GM23338 (cell line): ENCODE measurements around the gene TANGO2. TPM values are rescaled to one million over a fixed set of nuclear protein-coding genes. Genes with fewer than 3 reads are reported as not detected.

Source experiments
- ATAC-seq: fragments of 200-7000 bp; cut with Tn5 transposase; 3 replicates; pipeline ENCODE4 v1.9.1; 2020
- DNase-seq: peaks from one replicate; pipeline ENCODE4 v3.0.0-alpha.2; 2015; ENCODE audit warnings: low spot score
- H2AFZ ChIP-seq: fragments of 200-600 bp; sonication (generic); 2 replicates; pipeline ENCODE4 v1.8.0; 2016; ENCODE audit warnings: antibody characterized with exemption, mild to moderate bottlenecking, moderate library complexity
- H3F3A ChIP-seq: fragments of 200-600 bp; sonication (generic); replicated peaks from 2 replicates; pipeline ENCODE4 v1.8.0; 2017; ENCODE audit warnings: antibody characterized with exemption, mixed run types, low read depth
- H3K27ac ChIP-seq: fragments of 200-600 bp; sonication (generic); 2 replicates; pipeline ENCODE4 v1.6.1; 2016; ENCODE audit warnings: low read depth
- H3K27me3 ChIP-seq: fragments of 200-600 bp; sonication (generic); 2 replicates; pipeline ENCODE4 v1.8.0; 2016; ENCODE audit warnings: mild to moderate bottlenecking, mixed run types, moderate library complexity; ENCODE audit not compliant: insufficient read depth
- H3K36me3 ChIP-seq: fragments of 200-600 bp; sonication (generic); 2 replicates; pipeline ENCODE4 v1.8.0; 2016; ENCODE audit warnings: mild to moderate bottlenecking; ENCODE audit not compliant: insufficient read depth
- H3K4me1 ChIP-seq: fragments of 200-600 bp; sonication (generic); 2 replicates; pipeline ENCODE4 v1.8.0; 2016; ENCODE audit warnings: mild to moderate bottlenecking, moderate library complexity; ENCODE audit not compliant: insufficient read depth
- H3K4me2 ChIP-seq: fragments of 200-600 bp; sonication (generic); 2 replicates; pipeline ENCODE4 v1.7.1; 2017; ENCODE audit warnings: mixed run types
- H3K4me3 ChIP-seq: fragments of 200-600 bp; sonication (generic); 2 replicates; pipeline ENCODE4 v1.6.1; 2016; ENCODE audit warnings: mixed run types
- H3K79me2 ChIP-seq: fragments of 200-600 bp; sonication (generic); replicated peaks from 2 replicates; pipeline ENCODE4 v1.8.0; 2017; ENCODE audit warnings: mild to moderate bottlenecking; ENCODE audit not compliant: insufficient read depth
- H3K9me2 ChIP-seq: fragments of 200-600 bp; sonication (generic); 2 replicates; pipeline ENCODE4 v1.8.0; 2017; ENCODE audit not compliant: insufficient read depth
- H4K20me1 ChIP-seq: fragments of 200-600 bp; sonication (generic); replicated peaks from 2 replicates; pipeline ENCODE4 v1.8.0; 2017; ENCODE audit warnings: mild to moderate bottlenecking; ENCODE audit not compliant: insufficient read depth
- H3K27ac Mint-ChIP-seq: 2 replicates; pipeline ENCODE4 v1.8.0; 2020; ENCODE audit warnings: inconsistent platforms, mild to moderate bottlenecking, moderate library complexity, mixed read lengths
- H3K27me3 Mint-ChIP-seq: 3 replicates; pipeline ENCODE4 v1.8.0; 2022; ENCODE audit warnings: low read depth, mild to moderate bottlenecking, moderate library complexity, mixed read lengths, inconsistent platforms; ENCODE audit not compliant: insufficient read depth, poor library complexity
- H3K36me3 Mint-ChIP-seq: 3 replicates; pipeline ENCODE4 v1.8.0; 2021; ENCODE audit warnings: low read depth, mild to moderate bottlenecking, inconsistent platforms, moderate library complexity, mixed read lengths
- H3K4me1 Mint-ChIP-seq: 3 replicates; pipeline ENCODE4 v1.8.0; 2020; ENCODE audit warnings: mild to moderate bottlenecking, inconsistent platforms, mixed read lengths
- H3K4me3 Mint-ChIP-seq: 3 replicates; pipeline ENCODE4 v1.8.0; 2021; ENCODE audit warnings: moderate library complexity, mild to moderate bottlenecking, inconsistent platforms, mixed read lengths
- H3K9me3 Mint-ChIP-seq: 3 replicates; pipeline ENCODE4 v1.8.0; 2020; ENCODE audit warnings: moderate library complexity, mild to moderate bottlenecking, inconsistent platforms, mixed read lengths
- CREB1 ChIP-seq: fragments of 250-450 bp; sonication (Bioruptor Pico); IDR thresholded peaks from 2 replicates; pipeline ENCODE4 v1.5.0; 2020; ENCODE audit warnings: low read depth, mild to moderate bottlenecking, moderate library complexity
- EZH2 ChIP-seq: fragments of 200-600 bp; sonication (generic); IDR thresholded peaks from one replicate; pipeline ENCODE4 v1.8.0; 2017; ENCODE audit warnings: antibody characterized with exemption, mild to moderate bottlenecking, low read depth; ENCODE audit not compliant: unreplicated experiment
- EZH2phosphoT487 ChIP-seq: fragments of 200-600 bp; sonication (generic); IDR thresholded peaks from one replicate; pipeline ENCODE4 v1.8.1; 2018; ENCODE audit warnings: antibody characterized with exemption; ENCODE audit not compliant: unreplicated experiment
- JUNB ChIP-seq: IDR thresholded peaks from one replicate; pipeline ENCODE4 v1.6.1; 2016; ENCODE audit warnings: antibody characterized with exemption; ENCODE audit not compliant: unreplicated experiment
- NANOG ChIP-seq: IDR thresholded peaks from 2 replicates; pipeline ENCODE4 v1.6.1; 2016; ENCODE audit warnings: antibody characterized with exemption, borderline replicate concordance
- POLR2AphosphoS5 ChIP-seq: IDR thresholded peaks from 2 replicates; pipeline ENCODE4 v1.6.1; 2016; ENCODE audit warnings: antibody characterized with exemption, low read depth
- STAT1 ChIP-seq: IDR thresholded peaks from one replicate; pipeline ENCODE4 v1.6.1; 2016; ENCODE audit warnings: antibody characterized with exemption; ENCODE audit not compliant: unreplicated experiment
- ZNF114 ChIP-seq: fragments of 250-450 bp; sonication (Bioruptor Pico); IDR thresholded peaks from 2 replicates; pipeline ENCODE4 v1.5.0; 2020; ENCODE audit warnings: mild to moderate bottlenecking, moderate library complexity
- ZNF331 ChIP-seq: fragments of 250-450 bp; sonication (Bioruptor Pico); IDR thresholded peaks from 2 replicates; pipeline ENCODE4 v1.5.0; 2020; ENCODE audit warnings: low read depth, mild to moderate bottlenecking, moderate library complexity
- polyA plus RNA-seq: library from polyadenylated mRNA; unstranded; fragments of >200 nt; fragmentation: Nextera tagmentation; extraction: Ambion mirVana; gene quantifications from 2 replicates; pipeline ENCODE4 v1.2.1, GENCODE V29; 2016
- total RNA-seq: library from RNA; depleted of rRNA; stranded (reverse); fragments of >200 nt; shearing (Covaris generic); gene quantifications from 2 replicates; pipeline ENCODE4 v1.2.3, GENCODE V29; 2014
- TF ChIP-seq, protein P1 (sequence below): IDR thresholded peaks from 2 replicates; pipeline ENCODE4 v1.6.1; 2016; ENCODE audit warnings: antibody characterized with exemption
- TF ChIP-seq, protein P2 (sequence below), 2 experiments: fragments of 200-600 bp in 1 of 2; sonication (generic) in 1 of 2; conservative IDR thresholded peaks; 2 replicates each; pipeline versions ENCODE4 v1.5.1 to v1.6.1; 2016 to 2017; ENCODE audit warnings: antibody characterized with exemption in 2 of 2, low read depth in 2 of 2, mild to moderate bottlenecking in 2 of 2, moderate library complexity in 1 of 2
- TF ChIP-seq, protein P3 (sequence below): fragments of 250-450 bp; sonication (Bioruptor Pico); IDR thresholded peaks from 2 replicates; pipeline ENCODE4 v1.5.0; 2020; ENCODE audit warnings: mild to moderate bottlenecking, moderate library complexity

Gene TANGO2
- total and polyA plus RNA-seq, 2 experiments from 2014 or later, result 6.9 to 15.0 TPM

DNA sequence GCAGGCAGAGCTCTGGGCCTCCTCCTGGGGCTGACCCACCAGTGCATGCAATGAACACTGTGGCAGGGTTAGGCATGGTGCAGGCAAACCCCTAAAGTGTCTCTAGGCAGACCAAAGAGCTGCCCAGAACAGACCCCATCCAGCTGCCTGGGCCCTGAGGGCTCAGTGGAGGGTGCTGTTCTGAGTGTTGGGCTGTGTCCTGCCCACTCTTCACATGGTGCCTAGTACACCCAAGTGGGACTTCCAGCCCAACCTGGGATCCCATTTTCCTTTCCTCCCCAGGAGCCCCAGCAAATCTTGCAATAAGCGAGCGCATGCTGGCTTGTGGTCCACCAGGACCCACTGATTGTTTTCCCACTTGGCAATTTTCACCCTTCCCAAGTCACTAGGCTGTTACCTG is 30.7 kb upstream of the TANGO2 start (continued):
- TF ChIP-seq JUNB (no peak), STAT1 (no peak), ZNF114 (CRISPR knock-in tag) (no peak), EZH2phosphoT487 (no peak), CREB1 (no peak), NANOG (no peak), POLR2AphosphoS5 (no peak), EZH2 (no peak)
- TF ChIP-seq, protein P1, sequence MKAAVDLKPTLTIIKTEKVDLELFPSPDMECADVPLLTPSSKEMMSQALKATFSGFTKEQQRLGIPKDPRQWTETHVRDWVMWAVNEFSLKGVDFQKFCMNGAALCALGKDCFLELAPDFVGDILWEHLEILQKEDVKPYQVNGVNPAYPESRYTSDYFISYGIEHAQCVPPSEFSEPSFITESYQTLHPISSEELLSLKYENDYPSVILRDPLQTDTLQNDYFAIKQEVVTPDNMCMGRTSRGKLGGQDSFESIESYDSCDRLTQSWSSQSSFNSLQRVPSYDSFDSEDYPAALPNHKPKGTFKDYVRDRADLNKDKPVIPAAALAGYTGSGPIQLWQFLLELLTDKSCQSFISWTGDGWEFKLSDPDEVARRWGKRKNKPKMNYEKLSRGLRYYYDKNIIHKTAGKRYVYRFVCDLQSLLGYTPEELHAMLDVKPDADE, result no peak
- TF ChIP-seq, protein P2, sequence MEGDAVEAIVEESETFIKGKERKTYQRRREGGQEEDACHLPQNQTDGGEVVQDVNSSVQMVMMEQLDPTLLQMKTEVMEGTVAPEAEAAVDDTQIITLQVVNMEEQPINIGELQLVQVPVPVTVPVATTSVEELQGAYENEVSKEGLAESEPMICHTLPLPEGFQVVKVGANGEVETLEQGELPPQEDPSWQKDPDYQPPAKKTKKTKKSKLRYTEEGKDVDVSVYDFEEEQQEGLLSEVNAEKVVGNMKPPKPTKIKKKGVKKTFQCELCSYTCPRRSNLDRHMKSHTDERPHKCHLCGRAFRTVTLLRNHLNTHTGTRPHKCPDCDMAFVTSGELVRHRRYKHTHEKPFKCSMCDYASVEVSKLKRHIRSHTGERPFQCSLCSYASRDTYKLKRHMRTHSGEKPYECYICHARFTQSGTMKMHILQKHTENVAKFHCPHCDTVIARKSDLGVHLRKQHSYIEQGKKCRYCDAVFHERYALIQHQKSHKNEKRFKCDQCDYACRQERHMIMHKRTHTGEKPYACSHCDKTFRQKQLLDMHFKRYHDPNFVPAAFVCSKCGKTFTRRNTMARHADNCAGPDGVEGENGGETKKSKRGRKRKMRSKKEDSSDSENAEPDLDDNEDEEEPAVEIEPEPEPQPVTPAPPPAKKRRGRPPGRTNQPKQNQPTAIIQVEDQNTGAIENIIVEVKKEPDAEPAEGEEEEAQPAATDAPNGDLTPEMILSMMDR (conservative IDR thresholded peaks at IDR 0.05; ENCODE audit: low read depth in 2 of 2), result no peak

DNA sequence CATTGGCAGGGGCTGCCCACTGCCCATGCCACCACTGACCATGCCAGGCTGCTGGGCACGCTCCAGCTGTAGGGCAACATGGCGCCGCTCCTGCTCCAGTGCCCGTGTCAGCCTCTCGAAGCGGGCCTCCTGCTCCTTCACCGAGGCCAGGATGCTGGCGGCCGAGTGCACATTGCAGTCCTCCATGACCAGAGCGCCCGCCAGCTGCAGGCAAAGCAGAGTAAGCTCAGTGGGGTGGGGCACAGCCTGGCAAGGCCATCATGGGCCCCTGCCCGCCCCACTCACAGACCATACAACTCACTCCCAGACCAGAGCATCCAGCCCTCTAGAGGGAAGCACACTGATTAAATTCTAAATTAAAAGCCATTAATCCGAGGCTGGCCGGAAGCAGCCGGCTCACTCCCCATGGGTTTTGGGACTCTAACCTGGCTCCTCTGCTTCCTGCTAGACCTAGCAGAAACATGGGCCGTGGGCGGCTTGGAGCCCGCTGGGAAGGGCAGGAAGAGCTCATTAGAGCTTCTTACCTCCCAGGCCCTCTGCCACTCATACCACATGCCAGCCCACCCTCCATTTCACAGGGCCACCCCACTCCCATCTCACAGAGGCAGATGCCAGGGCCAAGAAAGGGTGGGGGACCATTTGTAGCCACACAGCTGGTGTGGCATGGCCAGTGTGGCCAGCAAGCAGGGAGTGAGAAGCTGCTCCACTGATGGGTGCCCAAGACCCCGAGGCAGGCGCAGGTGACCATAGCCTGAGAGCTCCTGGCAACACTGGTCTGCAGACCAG is 30.1 kb upstream of the TANGO2 start:
- no peak overlapping the region for H3K27ac Mint-ChIP-seq
- H3K4me3 ChIP-seq, result no peak overlapping the region
- no peaks in the 10 kb centered on the region for H3F3A ChIP-seq
- no peak overlapping the region for H2AFZ ChIP-seq
- H3K4me3 Mint-ChIP-seq, result no peak overlapping the region
- peaks cover 8% of the 10 kb centered on the region; the same call in 1 of the 2 replicates for H3K4me1 ChIP-seq
- no peaks in the 10 kb centered on the region for H3K36me3 Mint-ChIP-seq
- H3K9me3 Mint-ChIP-seq, result no peaks in the 10 kb centered on the region
- DNase-seq (no peak), ATAC-seq (no peak)
- no peaks in the 10 kb centered on the region; the same call in 2 of the 3 replicates for H3K4me1 Mint-ChIP-seq
- H3K27me3 ChIP-seq, result no peaks in the 10 kb centered on the region
- H3K79me2 ChIP-seq, result peaks cover 2% of the 10 kb centered on the region
- no peak overlapping the region for H3K4me2 ChIP-seq
- H3K9me2 ChIP-seq, result no peaks in the 10 kb centered on the region
- H3K27me3 Mint-ChIP-seq, result peaks cover 9% of the 10 kb centered on the region
- no peaks in the 10 kb centered on the region for H3K36me3 ChIP-seq
- no peaks in the 10 kb centered on the region for H4K20me1 ChIP-seq
- no peak overlapping the region for H3K27ac ChIP-seq
- TF ChIP-seq, protein P3, sequence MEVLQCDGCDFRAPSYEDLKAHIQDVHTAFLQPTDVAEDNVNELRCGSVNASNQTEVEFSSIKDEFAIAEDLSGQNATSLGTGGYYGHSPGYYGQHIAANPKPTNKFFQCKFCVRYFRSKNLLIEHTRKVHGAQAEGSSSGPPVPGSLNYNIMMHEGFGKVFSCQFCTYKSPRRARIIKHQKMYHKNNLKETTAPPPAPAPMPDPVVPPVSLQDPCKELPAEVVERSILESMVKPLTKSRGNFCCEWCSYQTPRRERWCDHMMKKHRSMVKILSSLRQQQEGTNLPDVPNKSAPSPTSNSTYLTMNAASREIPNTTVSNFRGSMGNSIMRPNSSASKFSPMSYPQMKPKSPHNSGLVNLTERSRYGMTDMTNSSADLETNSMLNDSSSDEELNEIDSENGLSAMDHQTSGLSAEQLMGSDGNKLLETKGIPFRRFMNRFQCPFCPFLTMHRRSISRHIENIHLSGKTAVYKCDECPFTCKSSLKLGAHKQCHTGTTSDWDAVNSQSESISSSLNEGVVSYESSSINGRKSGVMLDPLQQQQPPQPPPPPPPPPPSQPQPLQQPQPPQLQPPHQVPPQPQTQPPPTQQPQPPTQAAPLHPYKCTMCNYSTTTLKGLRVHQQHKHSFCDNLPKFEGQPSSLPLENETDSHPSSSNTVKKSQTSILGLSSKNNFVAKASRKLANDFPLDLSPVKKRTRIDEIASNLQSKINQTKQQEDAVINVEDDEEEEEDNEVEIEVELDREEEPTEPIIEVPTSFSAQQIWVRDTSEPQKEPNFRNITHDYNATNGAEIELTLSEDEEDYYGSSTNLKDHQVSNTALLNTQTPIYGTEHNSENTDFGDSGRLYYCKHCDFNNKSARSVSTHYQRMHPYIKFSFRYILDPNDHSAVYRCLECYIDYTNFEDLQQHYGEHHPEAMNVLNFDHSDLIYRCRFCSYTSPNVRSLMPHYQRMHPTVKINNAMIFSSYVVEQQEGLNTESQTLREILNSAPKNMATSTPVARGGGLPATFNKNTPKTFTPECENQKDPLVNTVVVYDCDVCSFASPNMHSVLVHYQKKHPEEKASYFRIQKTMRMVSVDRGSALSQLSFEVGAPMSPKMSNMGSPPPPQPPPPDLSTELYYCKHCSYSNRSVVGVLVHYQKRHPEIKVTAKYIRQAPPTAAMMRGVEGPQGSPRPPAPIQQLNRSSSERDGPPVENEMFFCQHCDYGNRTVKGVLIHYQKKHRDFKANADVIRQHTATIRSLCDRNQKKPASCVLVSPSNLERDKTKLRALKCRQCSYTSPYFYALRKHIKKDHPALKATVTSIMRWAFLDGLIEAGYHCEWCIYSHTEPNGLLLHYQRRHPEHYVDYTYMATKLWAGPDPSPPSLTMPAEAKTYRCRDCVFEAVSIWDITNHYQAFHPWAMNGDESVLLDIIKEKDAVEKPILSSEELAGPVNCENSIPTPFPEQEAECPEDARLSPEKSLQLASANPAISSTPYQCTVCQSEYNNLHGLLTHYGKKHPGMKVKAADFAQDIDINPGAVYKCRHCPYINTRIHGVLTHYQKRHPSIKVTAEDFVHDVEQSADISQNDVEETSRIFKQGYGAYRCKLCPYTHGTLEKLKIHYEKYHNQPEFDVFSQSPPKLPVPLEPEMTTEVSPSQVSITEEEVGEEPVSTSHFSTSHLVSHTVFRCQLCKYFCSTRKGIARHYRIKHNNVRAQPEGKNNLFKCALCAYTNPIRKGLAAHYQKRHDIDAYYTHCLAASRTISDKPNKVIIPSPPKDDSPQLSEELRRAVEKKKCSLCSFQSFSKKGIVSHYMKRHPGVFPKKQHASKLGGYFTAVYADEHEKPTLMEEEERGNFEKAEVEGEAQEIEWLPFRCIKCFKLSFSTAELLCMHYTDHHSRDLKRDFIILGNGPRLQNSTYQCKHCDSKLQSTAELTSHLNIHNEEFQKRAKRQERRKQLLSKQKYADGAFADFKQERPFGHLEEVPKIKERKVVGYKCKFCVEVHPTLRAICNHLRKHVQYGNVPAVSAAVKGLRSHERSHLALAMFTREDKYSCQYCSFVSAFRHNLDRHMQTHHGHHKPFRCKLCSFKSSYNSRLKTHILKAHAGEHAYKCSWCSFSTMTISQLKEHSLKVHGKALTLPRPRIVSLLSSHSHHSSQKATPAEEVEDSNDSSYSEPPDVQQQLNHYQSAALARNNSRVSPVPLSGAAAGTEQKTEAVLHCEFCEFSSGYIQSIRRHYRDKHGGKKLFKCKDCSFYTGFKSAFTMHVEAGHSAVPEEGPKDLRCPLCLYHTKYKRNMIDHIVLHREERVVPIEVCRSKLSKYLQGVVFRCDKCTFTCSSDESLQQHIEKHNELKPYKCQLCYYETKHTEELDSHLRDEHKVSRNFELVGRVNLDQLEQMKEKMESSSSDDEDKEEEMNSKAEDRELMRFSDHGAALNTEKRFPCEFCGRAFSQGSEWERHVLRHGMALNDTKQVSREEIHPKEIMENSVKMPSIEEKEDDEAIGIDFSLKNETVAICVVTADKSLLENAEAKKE, result no peak
- no peak for TF ChIP-seq POLR2AphosphoS5
- TF ChIP-seq ZNF114 (CRISPR knock-in tag), result no peak
- no peak for TF ChIP-seq JUNB
- TF ChIP-seq, protein P2 (conservative IDR thresholded peaks at IDR 0.05; ENCODE audit: low read depth in 2 of 2), result no peak
- TF ChIP-seq CREB1, result no peak
- no peak for TF ChIP-seq NANOG
- TF ChIP-seq EZH2, result no peak
- no peak for TF ChIP-seq ZNF331 (CRISPR knock-in tag)
